NCI-H526 (cell line): ENCODE results near the gene NFAT5.
"Not testable (repeated sequence)": the region's sequence is repeated elsewhere in the genome, so short reads cannot be mapped to it uniquely, and the experiment has no call there.

ENCODE experiments used
- DNase-seq, 2 experiments: peaks; one replicate each; lab custom pipeline; 2025; lab: John Stamatoyannopoulos, UW

NFAT5 gene

DNA sequence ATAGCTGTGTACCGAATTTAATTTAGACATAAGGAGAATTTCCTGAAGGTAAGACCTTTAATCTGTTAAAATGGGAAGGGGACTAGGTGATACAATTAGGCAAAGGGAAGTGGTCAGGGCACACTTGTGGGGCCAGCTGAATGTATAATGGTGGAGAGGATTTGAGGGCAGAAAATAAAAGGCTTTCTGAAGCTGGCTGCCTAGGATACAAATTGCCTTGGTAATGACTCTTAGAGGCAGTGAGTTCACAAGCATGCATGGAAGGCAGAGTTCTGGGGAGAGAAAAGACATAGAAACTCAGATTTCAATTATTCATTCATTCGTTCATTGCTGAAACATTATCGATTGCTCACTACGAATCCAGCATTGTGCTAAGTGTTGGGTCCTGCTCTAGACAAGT is 12.4 kb upstream of the NFAT5 start:
- DNase-seq: no peak

DNA sequence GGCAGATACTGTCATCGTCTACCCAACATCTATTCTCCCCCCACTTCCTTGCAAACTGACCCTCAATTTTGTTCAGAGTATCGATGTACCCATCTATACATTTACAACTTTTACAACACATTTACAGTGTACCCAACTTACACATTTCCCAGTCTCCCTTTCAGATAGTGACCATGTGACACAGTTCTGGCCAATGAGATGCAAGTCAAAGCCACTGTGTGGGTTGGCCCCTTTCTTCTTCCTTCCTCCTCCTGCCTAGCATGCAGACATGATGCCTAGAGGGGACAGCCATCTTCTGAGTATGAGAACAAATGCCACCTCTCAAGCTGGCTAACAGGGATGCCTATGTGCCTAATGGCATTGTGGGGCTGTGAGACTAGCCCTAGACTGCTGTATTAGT is 11.3 kb upstream of the NFAT5 start:
- DNase-seq: no peak

DNA sequence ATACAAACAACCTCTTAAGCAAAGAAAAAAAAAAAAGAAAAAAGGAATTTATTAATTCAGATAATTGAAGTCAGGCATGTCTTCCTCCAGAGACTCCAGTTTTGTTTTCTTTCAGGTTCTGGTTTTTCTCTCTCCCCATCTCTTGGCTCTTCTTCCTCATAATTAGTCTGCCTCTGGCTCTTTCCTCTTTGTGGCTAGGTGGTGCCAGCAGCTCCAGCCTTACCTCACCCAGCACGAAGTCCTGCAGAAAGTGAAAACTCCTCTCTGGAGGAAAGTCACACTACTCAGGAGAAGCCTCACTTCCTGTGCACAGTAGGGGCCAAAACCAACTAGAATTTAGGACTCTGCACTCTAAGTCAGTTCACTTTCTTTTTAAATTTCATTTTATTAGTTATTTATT is 10.3 kb upstream of the NFAT5 start:
- no peak for DNase-seq

DNA sequence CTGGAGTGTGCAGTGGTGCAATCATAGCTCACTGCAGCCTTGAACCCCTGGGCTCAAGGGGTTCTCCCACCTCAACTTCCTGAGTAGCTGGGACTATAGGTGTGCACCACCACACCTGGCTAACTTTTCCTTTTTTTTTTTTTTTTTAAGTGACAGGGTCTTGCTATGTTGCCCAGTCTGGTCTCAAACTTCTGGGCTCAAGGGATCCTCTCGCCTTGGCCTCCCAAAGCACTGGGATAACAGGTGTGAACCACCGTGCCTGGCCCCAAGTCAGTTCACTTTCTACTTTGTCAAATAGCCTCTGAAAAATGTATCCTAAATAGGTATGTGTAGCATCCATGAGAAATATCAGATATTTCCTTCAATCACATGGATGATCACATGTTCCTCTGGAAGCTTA is 9.9 kb upstream of the NFAT5 start:
- no peak for DNase-seq

DNA sequence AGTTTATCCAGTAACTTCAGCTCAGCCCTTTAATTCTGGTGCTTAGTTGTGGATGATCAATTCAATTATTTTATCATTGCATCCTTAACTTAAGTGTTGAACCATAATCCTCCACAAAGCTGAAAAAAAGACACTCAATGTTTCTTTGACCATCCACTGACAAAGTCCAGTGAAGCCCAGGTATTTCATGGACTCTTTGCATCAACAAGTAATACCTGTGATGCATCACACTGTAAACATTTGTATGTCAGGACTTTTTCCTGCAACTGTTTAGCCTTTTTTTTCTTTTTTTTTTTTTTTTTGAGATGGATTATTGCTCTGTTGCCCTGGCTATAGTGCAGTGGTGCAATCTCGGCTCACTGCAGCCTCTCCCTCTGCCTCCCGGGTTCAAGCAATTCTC is 6.6 kb upstream of the NFAT5 start:
- DNase-seq: no peak

DNA sequence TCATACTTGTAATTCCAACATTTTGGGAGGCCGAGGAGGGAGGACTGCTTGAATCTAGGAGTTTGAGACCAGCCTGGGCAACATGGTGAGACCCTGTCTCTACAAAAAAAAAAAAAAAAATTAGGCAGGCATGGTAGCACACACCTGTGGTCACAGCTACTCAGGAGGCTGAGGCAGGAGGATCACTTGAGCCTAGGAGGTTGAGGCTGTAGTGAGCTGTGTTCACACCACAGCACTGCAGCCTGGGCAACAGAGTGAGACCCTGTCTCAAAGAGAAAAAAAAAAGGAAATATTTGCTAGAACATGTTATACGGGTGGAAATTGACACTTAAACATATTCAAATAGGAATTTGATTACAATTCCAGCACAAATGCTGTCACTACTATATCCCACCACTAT is 4.4 kb upstream of the NFAT5 start:
- DNase-seq: not testable (repeated sequence)

DNA sequence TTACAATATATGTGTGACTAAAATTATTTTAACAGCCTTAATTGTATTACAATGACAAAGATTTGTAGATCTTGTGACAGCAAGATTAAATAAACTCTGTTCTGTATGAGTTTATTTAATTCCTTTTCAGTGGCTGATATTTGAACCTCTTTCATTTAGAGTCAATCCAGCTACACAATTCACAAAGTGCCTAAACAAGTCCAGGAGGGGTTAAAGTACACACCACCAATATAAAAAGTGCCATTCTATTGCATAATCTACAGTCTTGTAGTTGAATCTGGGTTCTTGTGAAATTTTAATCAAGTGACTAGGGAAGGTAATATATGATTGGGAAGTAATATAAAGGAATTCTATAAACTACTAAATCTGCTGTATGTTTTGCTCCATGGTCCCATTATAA is 3.9 kb upstream of the NFAT5 start:
- no peak for DNase-seq

DNA sequence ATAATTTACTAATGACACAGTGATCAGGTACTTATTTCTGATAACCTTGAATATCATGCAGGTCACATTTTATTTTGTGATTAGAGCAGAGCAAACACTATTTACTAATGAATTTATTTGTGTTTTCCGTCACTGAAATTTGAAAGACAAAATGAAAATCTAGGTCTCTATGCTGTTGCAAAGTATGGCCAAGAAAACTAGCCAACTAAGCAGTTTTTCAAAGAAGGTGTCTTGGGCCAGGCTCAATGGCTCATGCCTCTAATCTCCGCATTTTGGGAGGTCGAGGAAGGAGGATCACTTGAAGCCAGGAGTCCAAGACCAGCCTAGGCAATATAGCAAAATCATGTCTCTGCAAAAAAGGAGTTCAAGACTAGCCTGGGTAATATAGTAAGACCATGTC is 3.0 kb upstream of the NFAT5 start:
- no peak for DNase-seq

DNA sequence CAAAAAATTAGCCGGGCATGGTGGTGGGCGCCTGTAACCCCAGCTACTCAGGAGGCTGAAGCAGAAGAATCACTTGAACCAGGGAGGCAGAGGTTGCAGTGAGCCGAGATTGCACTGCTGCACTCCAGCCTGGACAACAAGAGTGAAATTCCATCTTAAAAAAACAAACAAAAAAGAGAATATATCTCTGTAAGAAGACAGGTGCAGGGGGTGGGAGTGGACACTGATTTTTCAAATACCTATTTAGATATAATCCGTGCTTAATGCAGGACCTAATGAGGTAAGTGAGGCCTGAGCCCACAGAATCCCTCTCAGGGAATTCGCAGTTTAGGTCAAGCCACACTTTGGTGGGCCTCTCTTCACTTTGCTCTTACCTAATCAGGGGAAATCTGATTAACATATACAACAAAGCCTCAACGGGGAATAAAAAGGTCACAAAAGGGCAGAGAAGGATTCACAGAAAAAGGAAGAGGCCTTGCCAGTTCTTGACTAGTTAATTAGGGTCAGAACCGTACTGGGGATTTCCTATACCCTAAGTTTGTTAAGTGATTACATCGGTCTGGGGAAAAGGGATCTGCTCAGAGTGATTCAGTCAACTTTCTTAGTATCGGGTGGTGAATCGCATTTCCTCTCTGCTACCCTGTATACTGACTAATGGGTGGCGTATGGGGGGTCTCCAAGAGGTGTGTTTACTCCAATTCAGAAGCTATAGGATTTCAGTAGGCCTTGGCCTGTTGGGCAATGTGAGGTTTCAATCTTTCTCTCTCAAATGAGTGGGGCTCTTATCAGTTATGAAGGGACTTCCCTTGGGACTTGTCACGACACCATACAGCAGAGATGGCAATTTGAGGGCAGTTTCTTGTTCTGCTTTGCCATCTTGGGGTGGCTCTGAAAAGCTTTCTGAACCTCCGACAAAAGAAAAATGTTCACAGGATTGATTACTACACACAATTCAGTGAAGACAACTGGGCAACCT is 1.9 kb upstream of the NFAT5 start:
- peak in 1 of 2 experiments; percentile 28 for DNase-seq

DNA sequence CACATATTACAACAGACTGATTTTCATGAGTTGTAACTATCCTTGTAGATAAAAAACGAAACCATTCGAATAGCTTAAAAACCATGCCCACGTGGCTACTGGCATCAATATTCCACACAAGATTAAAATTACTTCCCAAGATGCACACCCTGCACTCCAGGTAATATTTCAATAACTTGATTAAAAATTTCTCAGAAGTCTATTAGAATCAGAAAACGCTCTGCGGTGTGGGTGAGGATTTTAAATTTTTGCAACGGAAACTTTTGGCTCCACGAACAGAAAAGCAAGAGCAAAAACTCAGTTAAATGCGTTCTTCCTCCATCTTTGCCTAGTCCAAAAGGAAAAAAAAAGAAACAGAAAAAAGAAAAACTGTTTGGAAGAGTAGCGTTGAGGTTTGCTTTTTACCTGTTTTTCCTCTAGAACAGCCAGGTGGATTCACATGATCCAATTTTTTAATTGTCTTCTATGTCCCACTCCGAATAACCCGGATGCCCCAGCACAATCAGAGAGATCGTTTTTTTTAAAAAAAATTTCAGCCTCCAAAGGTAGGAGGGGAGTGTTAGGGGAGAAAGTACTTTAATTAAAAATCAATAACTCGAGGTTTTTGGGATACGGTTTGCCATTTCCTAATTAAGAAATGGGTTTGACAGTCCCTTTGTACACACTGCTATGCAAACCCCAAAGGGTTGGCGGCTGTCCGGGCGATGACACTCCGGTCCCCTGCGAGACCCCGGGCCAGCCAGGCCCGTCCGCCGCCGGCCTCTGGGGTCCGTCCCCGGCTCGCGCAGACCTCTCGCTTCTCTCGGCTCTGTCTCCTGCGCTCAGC is 708 bp upstream of the NFAT5 start:
- no peak for DNase-seq

DNA sequence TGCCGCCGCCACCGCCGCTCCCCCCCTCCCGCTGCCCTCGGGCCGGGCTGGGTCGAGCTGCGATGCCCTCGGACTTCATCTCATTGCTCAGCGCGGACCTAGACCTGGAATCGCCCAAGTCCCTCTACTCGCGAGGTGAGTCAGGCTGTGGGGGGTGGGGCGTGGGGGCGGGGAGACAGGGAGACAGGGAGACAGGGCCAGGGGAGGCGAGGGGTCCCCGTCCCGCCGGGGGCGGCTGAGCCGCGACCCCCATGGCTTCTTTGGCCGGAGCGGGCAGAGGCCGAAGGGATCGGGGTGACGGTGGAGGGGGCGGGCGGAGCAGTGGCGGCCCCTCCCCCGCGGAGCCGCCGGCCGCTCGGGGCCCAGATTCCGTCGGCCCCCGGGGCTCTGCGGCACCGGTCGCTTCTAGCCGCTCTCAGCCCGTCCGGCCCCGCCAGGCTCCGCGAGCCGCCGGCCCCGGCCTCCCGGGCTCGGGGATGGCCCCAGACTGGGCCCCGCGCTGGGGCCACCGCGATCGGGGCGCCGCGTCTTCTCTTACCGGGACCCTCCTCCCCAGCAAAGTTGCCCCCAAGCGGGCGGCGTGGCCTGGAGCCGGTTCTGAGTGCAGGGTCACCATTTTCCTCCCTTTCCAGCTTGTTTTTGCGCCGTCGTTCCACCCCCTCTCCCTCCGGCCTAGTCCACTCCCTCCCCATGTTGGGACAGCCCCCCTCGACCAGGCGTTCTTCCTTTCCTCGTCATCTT is 644 bp downstream of the NFAT5 start:
- DNase-seq: peak; percentile 33 to 68

DNA sequence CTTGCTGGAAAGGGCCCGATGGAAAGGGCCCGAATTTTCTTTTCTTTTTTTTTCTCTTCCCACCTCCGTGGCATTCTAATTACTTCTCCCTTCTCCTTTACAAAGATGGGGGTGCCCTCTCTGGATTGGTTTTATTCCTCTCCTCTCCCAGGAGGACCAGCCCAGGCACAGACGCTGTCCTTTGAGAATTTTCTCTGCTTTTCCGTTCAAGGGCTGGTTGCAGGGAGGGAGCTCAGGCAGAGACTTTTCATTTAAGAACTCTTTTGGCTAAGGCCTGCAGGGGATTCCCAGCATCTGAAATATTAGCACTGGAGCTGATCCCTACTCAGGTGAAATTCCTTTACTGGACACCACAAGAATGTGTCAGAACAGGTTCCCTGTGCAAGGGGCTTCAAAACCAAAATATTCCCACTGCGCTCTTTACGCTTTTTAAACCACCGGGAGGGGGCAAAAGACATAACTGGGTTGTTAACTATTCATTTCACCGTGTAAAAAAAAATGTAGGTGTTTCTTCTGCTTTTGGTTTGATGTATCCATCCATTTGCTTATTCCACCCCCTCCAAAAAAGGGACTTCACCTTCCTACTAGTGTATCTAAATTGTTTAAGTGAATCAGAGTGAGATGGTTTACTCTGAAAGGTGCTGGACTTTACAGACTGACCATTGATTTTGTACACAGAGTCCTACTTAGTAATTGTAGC is 1.4 kb downstream of the NFAT5 start:
- peak in 1 of 2 experiments; percentile 48 for DNase-seq

DNA sequence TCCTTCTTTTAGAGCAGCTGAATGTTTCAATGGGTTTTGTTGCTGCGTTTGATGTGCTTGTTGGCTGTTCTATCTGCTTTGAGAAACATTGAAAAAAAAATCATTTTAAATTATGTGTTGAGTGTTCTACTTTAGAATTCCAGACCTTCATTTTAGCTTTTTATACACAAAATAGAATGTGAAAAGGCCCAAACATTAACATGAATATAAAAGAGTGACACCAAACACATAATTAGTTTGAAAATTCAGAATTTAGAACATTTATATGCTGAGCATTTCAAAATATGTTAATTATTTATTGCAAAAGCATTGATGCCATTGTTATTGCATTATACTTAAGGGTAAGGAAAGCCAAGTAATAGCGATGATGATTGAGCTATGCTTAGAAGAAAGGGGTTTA is 2.9 kb downstream of the NFAT5 start:
- DNase-seq: no peak

DNA sequence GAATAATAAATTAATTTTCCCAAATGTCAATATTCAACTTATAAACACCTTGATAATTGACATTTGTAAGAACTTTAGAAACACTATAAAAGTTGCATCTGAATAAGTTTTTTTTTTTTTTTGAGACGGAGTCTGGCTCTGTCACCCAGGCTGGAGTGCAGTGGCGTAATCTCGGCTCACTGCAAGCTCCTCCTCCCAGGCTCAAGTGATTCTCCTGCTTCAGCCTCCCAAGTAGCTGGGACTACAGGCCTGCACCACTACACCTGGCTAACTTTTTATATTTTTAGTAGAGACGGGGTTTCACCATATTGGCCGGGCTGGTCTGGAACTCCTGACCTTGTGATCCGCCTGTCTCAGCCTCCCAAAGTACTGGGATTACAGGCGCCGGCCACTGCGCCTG is 13.0 kb downstream of the NFAT5 start:
- not testable (repeated sequence) for DNase-seq

DNA sequence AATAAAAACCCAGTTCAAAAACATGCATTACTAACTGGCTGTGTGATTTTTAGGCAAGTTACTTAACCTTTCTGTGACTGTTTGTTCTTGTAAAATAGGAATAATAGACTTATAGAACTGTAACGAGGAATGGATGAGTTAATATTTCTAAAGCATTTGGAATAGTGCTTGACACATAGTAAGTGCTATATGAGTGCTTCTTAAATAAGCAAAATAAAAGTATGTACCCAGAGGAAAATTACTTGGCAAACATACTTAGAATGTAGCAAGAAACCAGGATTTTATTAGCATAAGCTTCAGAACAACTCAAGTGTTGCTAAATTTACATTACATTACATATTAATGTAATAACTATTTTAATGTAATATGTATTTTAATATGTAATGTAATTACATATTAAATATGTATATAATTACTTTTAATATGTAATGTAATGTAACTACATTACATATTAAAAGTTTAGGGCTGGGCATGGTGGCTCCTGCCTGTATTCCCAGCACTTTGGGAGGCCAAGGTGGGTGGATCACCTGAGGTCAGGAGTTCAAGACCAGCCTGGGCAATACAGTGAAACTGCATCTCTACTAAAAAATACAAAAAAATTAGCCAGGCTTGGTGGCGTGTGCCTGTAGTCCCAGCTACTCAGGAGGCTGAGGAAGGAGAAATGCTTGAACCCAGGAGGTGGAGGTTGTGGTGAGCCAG is 14.2 kb downstream of the NFAT5 start:
- no peak for DNase-seq

DNA sequence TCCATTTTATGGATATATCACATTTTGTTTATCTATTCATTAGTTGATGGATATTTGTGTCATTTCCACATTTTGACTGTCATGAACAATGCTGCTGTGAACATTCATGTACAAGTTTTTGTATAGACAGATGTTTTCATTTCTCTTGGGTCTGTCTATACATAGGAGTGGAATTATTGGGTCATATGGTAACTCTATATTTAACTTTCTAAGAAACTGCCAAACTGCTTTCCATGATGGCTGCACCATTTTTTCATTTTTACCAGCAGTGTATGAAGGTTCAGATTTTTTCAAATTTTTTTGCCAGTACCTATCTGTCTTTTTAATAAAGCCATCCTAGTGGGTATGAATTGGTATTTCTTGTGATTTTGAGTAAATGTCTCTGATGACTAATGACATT is 15.5 kb downstream of the NFAT5 start:
- no peak for DNase-seq

DNA sequence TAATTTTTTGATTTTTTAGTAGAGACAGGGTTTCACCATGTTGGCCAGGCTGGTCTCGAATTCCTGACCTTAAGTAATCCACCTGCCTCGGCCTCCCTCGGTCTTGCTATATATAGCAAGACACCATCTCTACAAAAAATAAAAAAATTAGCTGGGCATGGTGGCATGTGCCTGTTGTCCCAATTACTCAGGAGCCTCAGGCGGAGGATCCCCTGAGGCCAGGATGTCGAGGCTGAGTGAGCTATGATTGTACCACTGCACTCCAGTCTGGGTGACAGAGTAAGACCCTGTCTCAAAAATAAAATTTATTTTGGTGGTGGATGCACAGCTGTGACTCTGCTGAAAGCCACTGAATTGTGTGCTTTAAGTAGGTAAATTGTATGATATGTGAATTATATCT is 18.7 kb downstream of the NFAT5 start:
- DNase-seq: not testable (repeated sequence)

DNA sequence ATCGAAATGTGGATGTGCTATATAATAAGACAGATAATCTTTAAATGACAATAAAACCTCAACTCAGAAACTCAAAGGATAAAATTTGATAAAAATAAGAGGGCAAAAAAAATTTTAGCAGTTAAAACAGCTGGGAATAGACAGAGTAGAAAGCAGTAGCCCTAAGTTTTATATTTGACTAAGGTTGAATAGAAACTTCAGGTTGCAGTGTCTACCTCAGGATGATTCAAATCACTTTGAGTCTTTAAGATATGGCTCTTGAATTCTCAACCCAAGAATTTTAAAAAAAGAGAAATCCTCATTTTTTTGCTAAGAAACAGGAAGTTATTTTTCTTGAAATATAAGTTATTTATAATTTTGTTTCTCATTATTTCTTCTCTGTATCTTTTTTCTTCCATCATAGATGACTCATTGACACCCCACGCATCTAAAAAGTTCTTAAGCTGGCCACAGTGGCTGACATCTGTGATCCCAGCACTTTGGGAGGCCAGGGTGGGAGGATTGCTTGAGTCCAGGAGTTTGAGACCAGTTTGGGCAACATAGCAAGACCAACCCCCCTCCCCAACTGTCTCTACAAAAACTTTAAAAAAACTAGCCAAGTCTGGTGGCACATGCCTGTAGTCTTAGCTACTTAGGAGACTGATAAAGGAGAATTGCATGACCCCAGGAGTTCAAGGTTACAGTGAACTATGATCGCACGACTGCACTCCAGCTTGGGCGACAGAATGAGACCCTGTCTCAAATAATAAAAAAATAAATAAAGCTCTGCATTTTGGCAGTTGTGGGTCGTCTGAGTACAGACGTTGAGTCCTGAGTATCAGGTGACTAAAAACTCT is 23.9 kb downstream of the NFAT5 start:
- DNase-seq: no peak

DNA sequence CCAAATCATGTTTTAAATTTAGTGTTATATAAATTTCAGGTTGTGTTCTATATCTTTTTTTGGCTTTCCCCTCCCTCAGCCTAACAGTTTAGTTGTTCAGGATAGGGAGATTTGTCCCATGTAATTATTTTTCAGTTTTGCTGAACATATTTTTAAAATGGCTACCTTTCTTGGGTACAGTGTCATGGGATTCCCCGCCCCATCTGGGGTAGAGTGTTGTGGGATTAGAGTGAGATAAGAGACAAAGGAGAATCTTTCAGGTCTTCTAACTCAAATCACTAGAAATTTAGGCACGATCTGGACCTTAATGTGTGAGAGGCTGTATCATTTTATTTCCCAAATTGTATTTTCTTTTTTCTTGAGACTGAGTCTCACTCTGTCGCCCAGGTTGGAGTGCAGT is 24.8 kb downstream of the NFAT5 start:
- DNase-seq: no peak

DNA sequence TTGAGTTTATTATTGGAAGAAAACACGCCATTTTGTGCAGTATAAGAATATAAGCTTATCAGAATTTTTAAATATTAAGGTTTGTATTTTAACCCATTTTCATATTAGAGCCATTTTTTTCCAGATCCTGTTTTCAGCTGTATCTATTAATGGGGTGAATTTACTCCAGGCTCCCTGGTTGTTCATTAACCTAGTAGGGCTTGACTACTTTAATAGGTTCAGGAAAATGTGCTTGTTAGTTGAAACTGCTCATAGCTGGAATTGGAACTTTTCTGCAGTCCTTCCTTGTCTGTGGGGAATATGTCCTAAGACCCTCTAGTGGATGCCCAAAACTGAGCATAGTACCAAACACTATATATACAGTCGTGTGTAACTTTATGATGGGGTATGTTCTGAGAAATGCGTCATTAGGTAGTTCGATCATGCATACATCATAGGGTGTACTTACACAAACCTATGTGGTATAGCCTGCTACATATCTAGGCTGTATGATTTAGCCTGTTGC is 28.0 kb downstream of the NFAT5 start:
- DNase-seq: no peak
